Forelimb muscle (tissue), 1 donor: Measurements from ENCODE around the gene ADD3. TPM values are rescaled to one million over a fixed set of nuclear protein-coding genes. Genes with fewer than 3 reads are reported as not detected.

ENCODE experiments used
- DNase-seq: peaks from one replicate; pipeline ENCODE4 v3.0.0-alpha.2; 2013; ENCODE audit warnings: low read depth
- polyA plus RNA-seq: library from polyadenylated mRNA; unstranded; fragments of 120-200 nt; gene quantifications from one replicate; pipeline ENCODE4 v1.2.1, GENCODE V29; 2013; ENCODE audit not compliant: insufficient read length

The ADD3 gene
- polyA plus RNA-seq, 1 donor, result 88.6 TPM

GRCh38 chr10:110175406-110175805 lies 167.6 kb downstream of the ADD3 start:
- DNase-seq, result no peak

GRCh38 chr10:110176141-110177030 lies 168.6 kb downstream of the ADD3 start:
- no peak for DNase-seq

- DNase-seq, result no peak
These were observed 171.4 kb downstream of the ADD3 start for GRCh38 chr10:110179220-110179619.

GRCh38 chr10:110181451-110181850 lies 173.7 kb downstream of the ADD3 start:
- no peak for DNase-seq

- DNase-seq, result no peak
These were observed 174.1 kb downstream of the ADD3 start for GRCh38 chr10:110181911-110182310.

DNA sequence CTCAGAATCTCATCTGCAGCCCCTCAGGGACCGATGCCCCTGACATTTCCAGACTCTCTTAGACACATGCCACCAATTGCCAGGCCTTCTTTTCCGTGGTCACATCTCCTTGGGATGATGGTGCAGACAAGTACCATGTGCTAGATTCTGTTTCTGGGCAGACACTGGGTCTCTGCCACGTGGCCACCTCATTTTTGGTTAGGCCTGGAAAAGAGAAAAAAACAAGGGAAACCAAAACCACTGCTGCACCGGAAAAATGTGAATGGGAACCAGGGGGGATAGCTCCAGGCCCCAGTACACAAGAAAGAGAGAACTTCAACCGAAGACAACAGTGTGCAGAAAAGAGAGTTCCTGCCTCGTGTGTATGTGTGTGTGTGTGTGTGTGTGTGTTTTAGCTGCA lies 176.6 kb downstream of the ADD3 start:
- no peak for DNase-seq

Other genes with a start within 250 kb of the ADD3 start
- gene XPNPEP1, start 84.5 kb upstream of the ADD3 start, polyA plus RNA-seq, result 64.1 TPM
- gene MXI1, start 199.6 kb downstream of the ADD3 start, polyA plus RNA-seq, result 23.3 TPM